ENCODE results near the gene MAPK4.

Gene MAPK4

GRCh38 chr18:50724751-50725151 is 164.9 kb downstream of the MAPK4 start:
- H3K27ac ChIP-seq, result no peak overlapping the region
- no peak for TF ChIP-seq CTCF (conservative IDR thresholded peaks at IDR 0.05)
- TF ChIP-seq ZFX (IDR thresholded peaks at IDR 0.05), result no peak

GRCh38 chr18:50726960-50727589 is 167.2 kb downstream of the MAPK4 start:
- no peak overlapping the region for H3K27ac ChIP-seq
- no peak for TF ChIP-seq CTCF (conservative IDR thresholded peaks at IDR 0.05)
- TF ChIP-seq ZFX (IDR thresholded peaks at IDR 0.05), result no peak

GRCh38 chr18:50727721-50728471 is 168.0 kb downstream of the MAPK4 start:
- no peak overlapping the region for H3K27ac ChIP-seq
- TF ChIP-seq CTCF (conservative IDR thresholded peaks at IDR 0.05), result no peak
- TF ChIP-seq ZFX (IDR thresholded peaks at IDR 0.05), result no peak

DNA sequence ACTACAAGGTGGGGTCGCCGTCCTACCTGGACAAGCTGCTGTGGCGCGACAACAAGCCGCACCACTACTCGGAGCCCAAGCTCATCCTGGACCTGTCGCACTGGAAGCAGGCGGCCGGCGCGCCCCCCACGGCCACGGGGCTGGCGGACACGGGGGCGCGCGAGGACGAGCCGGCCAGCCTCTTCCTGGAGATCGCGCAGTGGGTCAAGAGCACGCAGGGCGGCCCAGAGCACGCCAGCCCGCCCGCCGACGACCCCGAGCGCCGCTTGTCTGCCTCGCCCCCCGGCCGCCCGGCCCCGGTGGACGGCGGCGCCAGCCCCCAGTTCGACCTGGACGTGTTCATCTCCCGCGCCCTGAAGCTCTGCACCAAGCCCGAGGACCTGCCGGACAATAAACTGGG is 169.5 kb downstream of the MAPK4 start:
- H3K27ac ChIP-seq, result no peak overlapping the region
- TF ChIP-seq ZFX (IDR thresholded peaks at IDR 0.05) (no peak), CTCF (conservative IDR thresholded peaks at IDR 0.05) (no peak)

DNA sequence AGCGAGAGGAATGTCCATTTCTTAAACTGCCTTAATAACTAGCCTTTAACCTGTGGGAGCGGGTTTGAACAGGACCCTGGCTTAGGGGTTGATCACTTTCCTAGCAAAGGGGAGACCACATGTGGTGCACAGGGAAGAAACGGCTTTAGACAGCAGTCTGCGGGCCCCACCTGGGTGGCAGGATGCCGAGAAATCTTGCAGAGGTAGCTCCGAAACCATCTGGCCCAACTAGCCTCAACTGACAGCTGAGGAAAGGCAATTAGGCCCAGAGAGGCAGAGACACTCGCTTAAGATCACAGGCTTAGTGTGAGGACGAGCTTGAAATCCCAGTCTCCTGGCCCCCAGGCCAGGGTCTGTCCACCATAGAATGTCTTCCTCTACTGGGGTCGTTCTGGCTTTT is 170.1 kb downstream of the MAPK4 start:
- TF ChIP-seq ZFX (IDR thresholded peaks at IDR 0.05) (no peak), CTCF (conservative IDR thresholded peaks at IDR 0.05) (no peak)
- H3K27ac ChIP-seq, result no peak overlapping the region

DNA sequence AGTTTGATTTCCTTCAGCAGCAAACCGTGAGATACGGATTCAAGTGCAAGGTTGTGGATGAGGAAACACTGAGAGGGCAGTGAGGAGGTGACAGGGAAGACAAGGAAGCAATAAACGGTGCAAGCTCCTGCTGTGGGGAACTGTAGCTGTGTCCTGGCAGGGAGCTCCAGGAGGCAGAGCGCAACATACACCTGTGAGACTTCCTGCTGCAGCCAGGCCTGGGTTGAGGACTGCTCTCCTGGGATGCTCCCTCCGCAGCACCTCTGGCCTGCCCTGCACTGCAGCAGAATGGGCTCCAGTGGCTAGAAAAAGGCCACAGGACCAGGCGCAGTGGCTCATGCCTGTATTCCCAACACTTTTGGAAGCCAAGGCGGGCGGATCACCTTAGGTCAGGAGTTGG is 174.5 kb downstream of the MAPK4 start:
- TF ChIP-seq CTCF (conservative IDR thresholded peaks at IDR 0.05) (no peak), ZFX (IDR thresholded peaks at IDR 0.05) (no peak)
- no peak overlapping the region for H3K27ac ChIP-seq

DNA sequence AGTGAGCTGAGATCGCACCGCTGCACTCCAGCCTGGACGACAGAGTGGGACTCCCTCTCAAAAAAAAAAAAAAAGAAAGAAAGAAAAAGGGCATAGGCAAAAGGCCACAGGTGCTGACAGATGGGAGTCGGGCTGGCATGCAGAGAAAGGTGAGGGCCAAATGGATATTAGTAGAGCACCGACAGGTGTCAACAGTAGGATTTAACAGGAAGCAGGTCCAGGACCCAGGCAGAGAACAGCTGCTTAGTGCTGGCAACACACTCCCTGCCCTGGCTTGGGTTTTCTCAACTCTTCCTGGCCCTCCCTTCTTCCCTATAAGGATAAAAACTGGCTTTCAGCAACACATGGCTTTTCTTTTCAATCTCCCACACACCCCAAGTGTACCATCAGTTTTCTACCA is 175.0 kb downstream of the MAPK4 start:
- no peak for TF ChIP-seq ZFX (IDR thresholded peaks at IDR 0.05)
- TF ChIP-seq CTCF (conservative IDR thresholded peaks at IDR 0.05), result no peak
- no peak overlapping the region for H3K27ac ChIP-seq

Measured in C4-2B (cell line).